HG02840 (cell line): Measurements from ENCODE around the gene HIP1R.

Source experiments
- ATAC-seq: cut with Tn5 transposase; IDR thresholded peaks from one replicate; pipeline ENCODE4 v1.9.1; 2021; ENCODE audit warnings: mild to moderate bottlenecking, moderate library complexity, moderate number of reproducible peaks; ENCODE audit not compliant: unreplicated experiment, low FRiP score

HIP1R gene

GRCh38 chr12:122827258-122827657 lies 8.0 kb upstream of the HIP1R start:
- no peak for ATAC-seq

DNA sequence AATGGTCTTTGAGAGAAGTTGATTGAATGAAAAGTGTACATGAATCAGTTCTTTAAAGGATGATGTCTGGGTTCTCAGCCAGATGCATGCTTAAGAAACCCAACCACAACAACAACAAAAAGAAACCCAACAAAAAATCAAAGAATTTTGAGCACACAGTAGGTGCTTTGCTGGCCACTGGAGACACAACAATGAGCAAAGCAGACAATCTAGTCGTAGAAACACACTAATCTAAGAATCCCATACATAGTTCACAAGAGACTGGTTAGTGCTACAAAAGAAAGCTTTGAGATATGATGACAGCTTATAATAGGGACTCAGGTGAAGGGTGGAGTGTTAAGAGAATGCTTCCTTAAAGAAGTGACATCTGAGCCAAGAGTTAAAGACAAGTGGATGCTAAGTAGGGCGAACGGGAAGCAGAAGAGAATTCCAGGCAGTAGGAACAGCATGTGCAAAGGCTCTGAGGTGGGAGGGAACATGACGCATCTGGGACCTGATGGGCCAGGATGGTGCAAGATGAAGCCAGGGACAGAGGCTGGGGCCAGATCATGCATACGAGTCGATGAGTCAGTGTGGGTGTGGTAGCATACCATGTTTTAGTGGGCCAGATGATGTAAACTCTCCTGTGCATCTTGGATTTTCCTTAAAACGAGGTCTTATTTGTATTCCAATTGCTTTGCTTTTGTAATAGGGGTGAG lies 4.6 kb upstream of the HIP1R start:
- no peak for ATAC-seq

GRCh38 chr12:122834104-122834920 lies 945 bp upstream of the HIP1R start:
- ATAC-seq, result no peak

- no peak for ATAC-seq
Measured at GRCh38 chr12:122835750-122836026, 431 bp downstream of the HIP1R start.

GRCh38 chr12:122836027-122836921 lies 1.0 kb downstream of the HIP1R start:
- ATAC-seq, result no peak

DNA sequence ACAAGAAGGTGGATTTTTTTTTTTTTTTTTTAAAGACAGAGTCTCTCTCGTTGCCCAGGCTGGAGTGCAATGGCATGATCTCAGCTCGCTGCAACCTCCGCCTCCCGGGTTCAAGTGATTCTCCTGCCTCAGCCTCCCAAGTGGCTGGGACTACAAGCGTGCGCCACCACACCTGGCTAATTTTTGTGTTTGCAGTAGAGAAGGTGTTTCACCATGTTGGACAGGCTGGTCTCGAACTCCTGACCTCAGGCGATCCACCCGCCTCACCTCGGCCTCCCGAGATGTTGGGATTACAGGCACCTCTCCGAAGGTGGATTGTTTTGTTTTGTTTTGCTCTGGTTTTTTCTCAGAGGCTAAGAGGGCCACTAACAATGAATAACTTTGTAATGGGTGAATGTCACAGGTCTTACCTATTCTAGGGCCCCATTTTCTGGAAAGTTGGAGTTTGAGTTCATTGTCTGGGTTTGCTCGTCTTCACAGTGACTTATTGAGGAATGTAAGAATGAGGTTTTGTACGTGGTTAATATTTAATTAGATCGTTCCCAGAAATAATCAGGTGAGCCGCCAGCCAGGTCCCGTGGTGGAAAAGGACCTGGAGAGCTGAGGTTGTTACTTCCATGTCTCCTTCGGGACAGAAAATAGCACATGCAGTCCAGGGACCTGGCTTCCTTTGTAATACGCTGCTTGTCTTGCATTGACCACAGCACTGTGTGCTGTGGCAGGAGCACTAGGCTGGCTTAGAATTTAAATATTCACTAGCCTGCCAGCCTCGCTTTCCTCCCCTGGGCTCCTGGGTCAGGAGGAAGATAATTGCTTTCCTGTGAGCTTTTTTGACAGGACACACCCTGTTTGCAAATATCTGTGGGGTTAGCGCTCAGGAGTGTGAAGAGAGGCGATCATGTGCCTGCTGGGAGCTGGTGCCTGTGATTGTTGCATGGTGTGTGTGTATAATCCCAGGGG lies 2.3 kb downstream of the HIP1R start:
- no peak for ATAC-seq

- ATAC-seq, result no peak
Measured at GRCh38 chr12:122838841-122839240, 3.6 kb downstream of the HIP1R start.

DNA sequence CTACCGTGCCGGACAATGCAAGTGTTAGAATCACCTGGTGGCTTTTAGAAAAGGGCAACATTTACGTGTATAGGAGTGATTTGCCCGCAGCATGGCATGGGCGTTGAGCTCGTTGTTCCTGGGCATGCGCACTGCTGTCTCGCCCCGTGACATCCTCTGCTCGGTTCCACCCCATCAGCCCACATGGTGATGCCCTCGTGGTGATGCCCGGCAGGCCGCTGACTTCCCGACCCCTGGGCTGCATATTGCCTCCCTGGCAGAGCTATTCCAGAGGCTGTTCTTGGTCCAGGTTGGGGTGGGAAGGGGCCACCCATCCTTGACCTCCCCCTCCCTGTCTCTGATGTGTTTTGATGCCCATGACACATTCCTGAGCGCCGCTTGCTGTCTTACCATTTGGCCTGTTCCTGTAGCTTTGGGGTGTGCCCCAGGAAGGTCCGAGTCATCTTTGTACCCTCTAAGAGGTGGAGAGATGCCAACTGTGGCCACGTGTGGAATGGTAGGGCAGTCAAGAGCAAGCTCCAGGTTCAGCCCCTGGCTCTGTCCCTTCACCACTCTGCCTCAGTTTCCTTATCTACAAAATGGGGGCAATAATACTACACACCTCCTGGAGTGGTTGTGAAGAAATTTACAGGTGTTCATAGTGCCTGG lies 4.8 kb downstream of the HIP1R start:
- no peak for ATAC-seq

GRCh38 chr12:122840580-122841513 lies 5.6 kb downstream of the HIP1R start:
- no peak for ATAC-seq

DNA sequence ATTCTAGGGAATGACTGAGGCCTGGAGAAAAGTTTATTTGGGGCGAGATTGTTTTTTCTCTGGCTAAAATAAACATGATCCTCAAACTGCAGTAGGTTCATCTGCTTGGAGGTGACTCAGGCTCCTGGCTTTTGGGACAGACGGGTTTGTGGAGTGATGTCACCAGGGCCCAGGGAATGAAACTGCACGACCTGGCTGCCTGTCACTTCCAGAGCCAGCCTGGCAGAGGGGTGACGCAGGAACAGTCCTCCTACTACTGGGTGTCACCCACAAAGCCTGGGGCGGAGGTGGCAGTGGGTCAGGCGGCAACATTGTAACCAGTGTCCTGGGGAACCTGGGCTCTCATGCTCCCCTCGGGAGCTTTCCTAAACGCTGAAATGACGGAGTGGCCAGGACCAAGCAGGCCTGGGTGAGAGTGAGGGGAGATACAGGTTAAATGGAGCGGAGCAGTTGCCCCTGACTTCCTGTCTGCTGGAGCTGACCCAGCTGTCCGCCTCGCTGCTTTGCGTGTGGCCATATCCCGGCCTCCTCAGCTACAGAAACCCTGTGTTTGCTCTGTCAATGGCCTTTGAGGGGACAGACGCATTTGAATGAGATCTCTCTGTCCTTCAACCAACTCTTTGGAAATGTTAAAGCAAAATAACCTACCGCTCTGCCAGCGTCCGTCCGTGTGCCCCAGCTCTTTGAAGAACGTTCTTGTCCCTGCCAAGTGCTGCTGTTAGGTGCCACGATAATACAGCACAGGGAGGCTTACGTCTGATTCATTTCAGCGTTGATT lies 6.5 kb downstream of the HIP1R start:
- no peak for ATAC-seq

DNA sequence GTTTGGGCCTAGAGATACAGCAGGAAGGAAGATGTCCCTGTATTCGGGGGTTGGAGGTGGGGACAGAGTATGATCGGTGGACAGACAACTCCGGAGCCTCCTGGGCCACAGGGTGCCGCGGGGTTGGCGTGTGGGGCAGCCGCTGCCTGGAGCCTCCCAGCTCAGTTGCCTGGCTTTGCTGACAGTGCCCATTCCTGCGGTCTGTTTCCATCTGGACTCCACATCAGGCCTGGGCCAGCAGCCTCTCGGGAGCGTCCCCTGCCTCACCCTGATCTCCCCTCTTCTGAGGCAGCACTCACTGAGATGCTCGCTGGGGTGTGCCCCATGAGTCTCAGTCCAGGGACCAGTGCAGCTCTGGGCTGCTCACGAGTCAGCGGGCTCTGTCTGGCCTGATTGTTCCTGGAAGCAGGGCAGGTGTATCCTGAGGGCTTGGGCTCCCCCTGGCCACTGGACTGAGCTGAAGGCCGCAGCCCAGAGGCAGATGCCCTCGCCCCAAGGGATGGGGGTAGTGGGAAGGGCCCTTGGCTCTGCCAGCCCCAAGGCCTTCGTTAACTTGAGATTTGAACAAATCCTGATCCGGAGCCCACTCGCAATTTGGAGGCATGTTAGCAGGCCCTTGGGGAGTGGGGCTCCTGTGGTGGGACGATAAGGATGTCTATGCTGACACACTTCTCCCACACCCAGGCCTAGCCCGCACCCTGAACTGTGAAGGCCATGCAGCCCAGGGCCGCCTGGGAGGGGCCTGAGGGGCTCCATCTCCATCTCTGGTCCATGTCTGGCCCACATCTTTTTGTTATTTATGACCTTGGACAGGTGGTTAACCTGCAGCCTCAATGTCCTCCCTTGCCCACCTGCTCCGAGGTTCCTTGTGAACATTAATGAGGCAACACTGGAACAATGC lies 7.5 kb downstream of the HIP1R start:
- ATAC-seq, result no peak

- ATAC-seq, result no peak
Measured at GRCh38 chr12:122843455-122843854, 8.2 kb downstream of the HIP1R start.

GRCh38 chr12:122844366-122844971 lies 9.2 kb downstream of the HIP1R start:
- ATAC-seq, result no peak

DNA sequence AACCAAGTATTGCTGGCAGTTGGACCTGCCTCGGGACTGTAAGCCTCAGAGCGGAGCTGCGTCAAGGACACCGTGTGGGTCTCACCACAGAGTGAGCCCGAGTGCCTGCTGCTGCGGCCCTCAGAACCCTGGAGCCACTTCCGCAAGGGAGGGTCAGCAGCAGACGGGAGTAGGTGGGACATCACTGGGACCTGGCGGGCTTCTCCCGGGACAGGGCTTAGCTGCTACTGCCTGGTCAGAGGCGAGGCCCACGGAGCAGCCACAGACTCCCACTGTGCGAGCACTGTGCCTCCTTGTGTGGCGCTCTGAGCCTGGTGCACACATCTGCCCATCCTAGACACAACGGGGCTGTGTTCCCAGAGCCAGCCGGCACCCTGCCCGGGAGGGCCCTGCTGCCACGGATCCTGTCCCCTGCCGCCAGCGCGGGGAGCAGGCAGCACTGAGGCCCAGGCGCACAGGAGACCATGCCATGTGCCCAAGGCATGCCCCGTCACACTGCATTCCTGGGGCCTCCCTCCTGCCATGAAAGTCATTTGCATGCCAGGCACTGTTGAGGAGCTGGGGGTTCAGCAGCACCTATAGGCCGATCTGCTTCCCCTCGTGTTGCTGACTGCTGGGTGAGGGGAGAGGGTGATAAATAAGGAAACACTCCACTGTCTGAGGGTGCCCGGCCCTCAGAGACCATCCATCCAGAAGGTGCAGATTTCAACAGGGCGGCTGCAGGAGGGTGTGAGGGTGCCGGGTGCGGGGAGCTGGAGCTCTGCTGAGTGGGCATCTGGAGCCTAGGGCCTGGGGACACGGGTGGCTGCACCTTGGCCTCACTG lies 10.0 kb downstream of the HIP1R start:
- ATAC-seq, result no peak

- ATAC-seq, result no peak
Measured at GRCh38 chr12:122845865-122846621, 10.8 kb downstream of the HIP1R start.
